GM12872 (cell line): ENCODE data around the gene NETO2.

ENCODE experiments used
- TF ChIP-seq, protein P1 (sequence below): IDR thresholded peaks from 3 replicates; pipeline ENCODE4 v1.5.1; 2011; ENCODE audit warnings: low read depth, mild to moderate bottlenecking, low read length, moderate library complexity; ENCODE audit not compliant: insufficient read depth

NETO2 gene

DNA sequence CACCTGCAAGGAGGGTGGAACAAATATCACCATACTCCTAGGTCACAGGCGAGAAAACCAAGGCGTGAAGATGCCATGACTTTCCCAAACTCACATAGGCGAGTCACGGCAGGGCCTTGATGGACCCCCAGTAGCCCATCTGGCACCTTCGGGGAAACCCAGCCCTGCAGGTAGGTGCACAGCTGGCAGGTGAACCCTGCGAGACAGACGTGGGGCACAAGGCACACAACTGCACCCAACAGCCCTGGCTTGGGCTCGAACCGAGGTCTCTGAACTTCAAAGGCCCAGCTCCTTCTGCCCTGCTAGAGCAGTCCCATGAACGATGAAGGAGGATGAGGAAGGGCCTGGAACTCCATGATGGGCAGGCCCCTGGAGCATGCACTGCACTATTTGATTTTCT is 92.7 kb downstream of the NETO2 start:
- TF ChIP-seq, protein P1, sequence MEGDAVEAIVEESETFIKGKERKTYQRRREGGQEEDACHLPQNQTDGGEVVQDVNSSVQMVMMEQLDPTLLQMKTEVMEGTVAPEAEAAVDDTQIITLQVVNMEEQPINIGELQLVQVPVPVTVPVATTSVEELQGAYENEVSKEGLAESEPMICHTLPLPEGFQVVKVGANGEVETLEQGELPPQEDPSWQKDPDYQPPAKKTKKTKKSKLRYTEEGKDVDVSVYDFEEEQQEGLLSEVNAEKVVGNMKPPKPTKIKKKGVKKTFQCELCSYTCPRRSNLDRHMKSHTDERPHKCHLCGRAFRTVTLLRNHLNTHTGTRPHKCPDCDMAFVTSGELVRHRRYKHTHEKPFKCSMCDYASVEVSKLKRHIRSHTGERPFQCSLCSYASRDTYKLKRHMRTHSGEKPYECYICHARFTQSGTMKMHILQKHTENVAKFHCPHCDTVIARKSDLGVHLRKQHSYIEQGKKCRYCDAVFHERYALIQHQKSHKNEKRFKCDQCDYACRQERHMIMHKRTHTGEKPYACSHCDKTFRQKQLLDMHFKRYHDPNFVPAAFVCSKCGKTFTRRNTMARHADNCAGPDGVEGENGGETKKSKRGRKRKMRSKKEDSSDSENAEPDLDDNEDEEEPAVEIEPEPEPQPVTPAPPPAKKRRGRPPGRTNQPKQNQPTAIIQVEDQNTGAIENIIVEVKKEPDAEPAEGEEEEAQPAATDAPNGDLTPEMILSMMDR = no peak

DNA sequence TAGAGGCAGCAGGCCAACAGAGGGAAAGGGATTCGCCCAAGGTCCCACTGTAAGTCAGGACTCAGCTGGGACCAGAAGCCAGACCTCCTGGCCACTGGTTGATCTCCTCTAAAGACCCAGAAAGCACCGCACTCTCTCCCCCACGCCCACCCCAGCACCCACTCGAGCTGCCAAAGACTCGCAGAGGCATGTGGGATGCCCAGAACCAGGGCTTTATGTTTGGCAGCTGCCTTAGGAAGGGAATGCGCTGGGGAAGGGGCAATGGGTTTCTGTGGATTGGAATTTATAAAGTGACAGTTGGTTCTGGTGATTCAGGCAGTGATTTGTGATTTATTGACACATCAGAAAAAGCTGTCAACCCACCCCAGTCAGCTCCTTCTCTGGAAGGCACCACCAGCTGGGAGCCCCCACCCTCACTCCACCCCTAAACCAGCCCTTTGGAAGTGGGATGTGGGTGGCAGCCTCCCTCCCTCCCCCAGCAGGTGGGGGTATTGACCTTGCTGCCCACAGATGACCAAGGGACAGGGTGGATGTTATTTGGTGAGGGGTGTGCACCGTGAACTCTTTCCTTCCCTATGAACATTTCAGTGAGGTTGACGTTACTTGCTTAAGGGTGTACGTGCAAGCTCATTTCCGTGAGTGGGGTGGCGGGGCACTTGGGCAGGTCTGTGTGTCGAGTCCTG is 93.7 kb downstream of the NETO2 start:
- TF ChIP-seq, protein P1 = no peak

DNA sequence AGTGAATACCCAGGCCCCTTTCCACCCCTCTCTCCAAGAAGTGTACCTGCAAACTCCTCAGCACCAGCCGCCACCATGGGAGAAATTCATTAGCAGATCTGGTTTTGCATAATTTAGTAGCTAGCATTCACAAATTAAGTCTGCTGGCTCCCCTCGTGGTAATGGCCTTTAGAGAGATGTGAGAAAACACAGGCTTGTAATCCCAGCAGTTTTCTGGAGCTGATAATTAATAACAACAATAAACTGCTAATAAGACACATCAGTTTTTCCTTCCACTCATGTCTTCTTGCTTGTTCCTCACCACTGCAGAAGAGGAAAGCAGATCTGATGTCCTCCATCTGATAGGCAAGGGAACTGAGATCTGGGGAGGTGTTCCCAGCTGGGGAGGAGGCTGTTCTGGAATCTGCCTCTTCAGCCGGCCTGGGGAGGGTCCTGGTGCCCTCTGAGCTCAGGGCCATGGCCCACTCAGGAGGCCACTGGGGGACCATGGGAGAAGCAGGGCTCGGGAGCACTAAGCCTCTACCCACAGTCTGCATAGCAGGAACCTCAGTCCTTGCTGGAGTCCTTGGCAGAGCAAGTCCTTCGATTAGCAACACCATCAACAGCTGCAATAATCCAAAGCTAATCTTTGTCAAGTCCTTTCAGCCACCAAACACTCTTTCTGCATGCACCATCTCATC is 96.1 kb downstream of the NETO2 start:
- TF ChIP-seq, protein P1 = no peak

DNA sequence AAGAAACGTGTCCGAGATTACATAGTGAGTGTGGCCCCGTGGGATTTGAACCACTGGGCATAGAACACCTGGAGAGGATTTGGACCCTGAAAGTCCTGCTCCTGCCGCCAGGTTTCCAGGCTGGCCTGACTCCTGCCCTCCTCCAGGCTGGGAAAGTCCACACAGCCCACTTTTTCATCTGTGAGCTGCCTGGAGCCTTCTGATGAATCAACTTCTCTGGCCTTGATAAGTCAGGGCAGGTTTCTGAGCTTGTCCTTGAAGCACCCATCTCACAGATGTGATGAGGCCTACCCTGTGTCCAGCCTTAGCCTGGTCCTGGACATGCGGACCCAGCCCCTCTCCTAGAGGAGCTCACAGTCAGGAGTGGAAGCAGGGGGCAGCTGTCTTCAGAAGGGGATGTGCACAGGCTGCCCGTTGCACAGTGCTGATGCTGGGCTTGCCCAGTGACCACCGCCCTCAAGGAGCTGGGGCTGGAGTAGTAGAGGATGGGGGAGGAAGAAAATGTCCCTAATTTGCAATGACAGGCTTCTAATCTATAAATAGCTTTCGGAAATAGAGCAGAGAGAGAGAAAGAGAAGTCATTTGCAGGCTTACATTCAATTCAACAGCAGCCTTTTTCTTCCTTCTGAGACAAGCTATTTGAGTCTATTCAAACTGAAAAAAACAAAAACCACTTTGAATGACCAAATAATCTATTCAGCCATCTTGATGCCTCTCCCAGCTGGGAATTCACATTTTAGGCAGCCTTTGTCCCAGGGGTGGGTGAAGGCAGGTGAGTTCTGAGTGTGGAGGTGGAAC is 96.8 kb downstream of the NETO2 start:
- TF ChIP-seq, protein P1 = no peak

DNA sequence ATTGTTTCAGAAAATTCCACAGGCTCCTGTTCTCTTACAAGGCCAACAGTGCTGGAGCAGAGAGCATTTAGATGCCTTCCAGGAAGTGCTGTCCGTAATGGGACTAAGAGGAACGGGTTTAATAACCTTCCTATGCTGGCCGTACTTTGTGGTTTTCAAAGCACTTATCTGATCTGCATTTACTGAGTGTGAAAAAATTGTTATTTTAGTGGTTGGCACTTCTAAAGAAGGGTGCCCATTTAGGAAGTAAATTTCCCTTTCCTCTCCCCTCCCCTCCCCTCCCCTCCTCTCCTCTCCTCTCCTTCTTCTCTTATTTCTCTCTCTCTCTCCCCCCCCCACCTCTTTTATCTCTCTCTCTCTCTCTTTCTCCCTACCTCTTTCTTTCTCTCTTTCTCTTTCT is 98.3 kb downstream of the NETO2 start:
- TF ChIP-seq, protein P1 = no peak

DNA sequence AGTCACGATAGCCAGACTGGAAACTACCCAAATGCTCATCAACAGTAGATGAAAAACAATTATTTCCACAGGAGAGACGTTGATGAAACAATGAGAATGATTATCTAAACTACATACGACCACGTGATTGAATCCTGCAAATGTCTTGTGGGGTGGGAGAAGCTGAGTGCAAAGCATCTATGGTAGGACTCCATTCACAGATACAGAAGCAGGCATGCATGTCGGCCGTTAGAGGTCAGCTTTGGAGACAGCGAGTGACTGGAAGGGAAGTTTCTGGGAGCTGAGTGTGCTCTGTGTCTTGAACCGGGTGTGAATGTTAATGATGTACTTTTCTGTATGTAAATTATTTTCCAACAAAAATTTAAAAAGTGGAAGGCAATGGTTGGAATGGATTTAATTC is 98.7 kb downstream of the NETO2 start:
- TF ChIP-seq, protein P1 = 0 out of 3 replicates have a peak, but pooled peaks have one; percentile 5

DNA sequence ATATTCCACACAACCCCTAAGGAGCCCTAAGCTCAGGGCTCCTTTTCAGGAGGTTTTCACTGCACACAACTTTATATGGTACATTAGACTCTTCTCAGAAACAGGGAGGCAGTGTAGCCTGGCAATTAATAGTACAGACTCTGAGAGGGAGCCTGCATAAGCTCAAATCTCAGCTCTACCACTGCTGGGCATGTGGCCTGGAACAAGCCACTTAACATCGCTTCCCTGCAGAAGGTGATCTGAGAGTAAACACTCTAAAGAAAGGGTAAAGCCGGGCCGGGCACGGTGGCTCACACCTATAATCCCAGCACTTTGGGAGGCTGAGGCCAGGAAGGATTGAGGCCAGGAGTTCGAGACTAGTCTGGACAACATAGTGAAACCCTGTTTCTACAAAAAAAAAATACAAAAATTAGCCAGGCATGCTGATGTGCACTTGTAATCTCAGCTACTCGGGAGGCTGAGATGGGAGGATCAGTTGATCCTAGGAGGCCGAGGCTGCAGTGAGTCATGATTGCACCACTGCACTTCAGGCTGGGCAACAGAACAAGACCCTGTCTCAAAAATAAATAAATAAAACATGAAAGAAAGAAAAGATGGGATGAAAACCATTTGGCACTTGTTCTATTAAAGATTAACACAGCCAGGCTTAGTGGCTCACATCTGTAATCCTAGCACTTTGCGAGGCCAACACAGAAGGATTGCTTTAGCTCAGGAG is 99.6 kb downstream of the NETO2 start:
- TF ChIP-seq, protein P1 = no peak
